GM18498 (cell line): ENCODE data around the gene CASK.
"Not testable (repeated sequence)": the region's sequence is repeated elsewhere in the genome, so short reads cannot be mapped to it uniquely, and the experiment has no call there.

Source experiments
- ATAC-seq: cut with Tn5 transposase; IDR thresholded peaks from one replicate; pipeline ENCODE4 v1.9.1; 2021; ENCODE audit warnings: mild to moderate bottlenecking, moderate library complexity; ENCODE audit not compliant: unreplicated experiment

Gene CASK

GRCh38 chrX:41750716-41751115 is 172.6 kb downstream of the CASK start:
- no peak for ATAC-seq

GRCh38 chrX:41739871-41740270 is 183.5 kb downstream of the CASK start:
- ATAC-seq = no peak

GRCh38 chrX:41737065-41737464 is 186.3 kb downstream of the CASK start:
- no peak for ATAC-seq

GRCh38 chrX:41734530-41734929 is 188.8 kb downstream of the CASK start:
- ATAC-seq = no peak

GRCh38 chrX:41733939-41734338 is 189.4 kb downstream of the CASK start:
- ATAC-seq = peak; percentile 97

GRCh38 chrX:41732260-41732659 is 191.1 kb downstream of the CASK start:
- ATAC-seq = no peak

- ATAC-seq = no peak
Observed at GRCh38 chrX:41730081-41730480, 193.3 kb downstream of the CASK start.

GRCh38 chrX:41728125-41728524 is 195.2 kb downstream of the CASK start:
- ATAC-seq = no peak

- no peak for ATAC-seq
Observed at GRCh38 chrX:41723826-41724225, 199.5 kb downstream of the CASK start, which contains the start of gene GPR82. TSS of gene GPR82 (plus strand) at chrX:41724181. CDS start at chrX:41727027, 2,846 bp downstream.

GRCh38 chrX:41722816-41723618 is 200.3 kb downstream of the CASK start:
- ATAC-seq = no peak

- no peak for ATAC-seq
Observed at GRCh38 chrX:41722214-41722613, 201.1 kb downstream of the CASK start.

GRCh38 chrX:41721590-41721989 is 201.8 kb downstream of the CASK start:
- ATAC-seq = no peak

- ATAC-seq = peak; percentile 86
Observed at GRCh38 chrX:41720125-41720779, 203.1 kb downstream of the CASK start.

- not testable (repeated sequence) for ATAC-seq
Observed at GRCh38 chrX:41719610-41720009, 203.7 kb downstream of the CASK start.

GRCh38 chrX:41718481-41719235 is 204.7 kb downstream of the CASK start:
- ATAC-seq = no peak

- ATAC-seq = no peak
Observed at GRCh38 chrX:41716767-41717473, 206.4 kb downstream of the CASK start.

- no peak for ATAC-seq
Observed at GRCh38 chrX:41716222-41716621, 207.1 kb downstream of the CASK start.

GRCh38 chrX:41711021-41711667 is 212.2 kb downstream of the CASK start:
- ATAC-seq = no peak

- ATAC-seq = no peak
Observed at GRCh38 chrX:41708486-41708885, 214.9 kb downstream of the CASK start.

GRCh38 chrX:41707218-41707617 is 216.1 kb downstream of the CASK start:
- ATAC-seq = no peak
